Upper lobe of left lung (tissue), 6 donors: ENCODE data around the gene SUSD3. TPM values are rescaled to one million over a fixed set of nuclear protein-coding genes. Genes with fewer than 3 reads are reported as not detected.

Source experiments
- ATAC-seq, 2 donors: fragments of 200-7000 bp; cut with Tn5 transposase; one replicate each; pipeline ENCODE4 v1.9.1; 2022; ENCODE audit warnings: mild to moderate bottlenecking in 2 of 2, moderate library complexity in 2 of 2; ENCODE audit not compliant: low FRiP score in 2 of 2
- DNase-seq, 2 donors: peaks; one replicate each; pipeline ENCODE4 v3.0.0-alpha.2; 2019 to 2020
- H3K27ac ChIP-seq, 4 donors: fragments of 200-600 bp; sonication (generic); one replicate each; pipeline ENCODE4 v1.5.1; 2016 to 2019
- H3K27me3 ChIP-seq, 4 donors: fragments of 200-600 bp; sonication (generic); one replicate each; pipeline ENCODE4 v1.5.1; 2017 to 2019
- H3K36me3 ChIP-seq, 4 donors: fragments of 200-600 bp; sonication (generic); one replicate each; pipeline ENCODE4 v1.5.1; 2016 to 2019
- H3K4me1 ChIP-seq, 4 donors: fragments of 200-600 bp; sonication (generic); one replicate each; pipeline ENCODE4 v1.5.1; 2018 to 2019
- H3K4me3 ChIP-seq, 4 donors: fragments of 200-600 bp; sonication (generic); one replicate each; pipeline ENCODE4 v1.5.1; 2017 to 2019; ENCODE audit warnings: mild to moderate bottlenecking in 2 of 4, moderate library complexity in 1 of 4
- H3K9me3 ChIP-seq, 4 donors: fragments of 200-600 bp; sonication (generic); one replicate each; pipeline ENCODE4 v1.5.1; 2018 to 2019
- EP300 ChIP-seq, 4 donors: sonication (generic); formaldehyde crosslinking; IDR thresholded peaks; one replicate each; pipeline ENCODE4 v1.5.1; 2017; ENCODE audit warnings: antibody characterized with exemption in 4 of 4, control low read depth in 2 of 4
- POLR2A ChIP-seq, 4 donors: fragments of 450-650 bp; IDR thresholded peaks; one replicate each; pipeline ENCODE4 v1.5.1; 2016 to 2017; ENCODE audit warnings: antibody characterized with exemption in 4 of 4, mild to moderate bottlenecking in 2 of 4
- POLR2AphosphoS5 ChIP-seq, 2 donors: sonication (generic); formaldehyde crosslinking; IDR thresholded peaks; one replicate each; pipeline ENCODE4 v1.5.1; 2017; ENCODE audit warnings: antibody characterized with exemption in 2 of 2
- WGBS, 2 donors: methylation state at CpG; one replicate each; pipeline ENCODE4 v1.1.5; 2017 to 2018; 5-methylcytosine and 5-hydroxymethylcytosine counted together
- total RNA-seq, 6 donors: library from RNA; depleted of rRNA in 4 of 6; stranded (reverse); fragments of >200 nt in 4 of 6; gene quantifications; one replicate each; pipeline versions ENCODE4 v1.1.0 to v1.2.1, GENCODE V29; 2016 to 2021
- TF ChIP-seq, protein P1 (sequence below), 6 experiments: fragments of 450-650 bp in 4 of 6; fragments of 200-600 bp in 2 of 6; sonication (generic) in 2 of 6; IDR thresholded peaks; one replicate each; pipeline ENCODE4 v1.5.1; 2016 to 2019; ENCODE audit warnings: antibody characterized with exemption in 6 of 6
- donor health status: DM: no; HTN: no; CAD: no; lungs with moderate emphysema.
- donor health status: DM: no; HTN: yes; CAD: no; lungs with severe emphysema.

The SUSD3 gene
- total RNA-seq, 6 donors from 2014 or later: 3.9 to 17.8 (median 5.2) TPM

DNA sequence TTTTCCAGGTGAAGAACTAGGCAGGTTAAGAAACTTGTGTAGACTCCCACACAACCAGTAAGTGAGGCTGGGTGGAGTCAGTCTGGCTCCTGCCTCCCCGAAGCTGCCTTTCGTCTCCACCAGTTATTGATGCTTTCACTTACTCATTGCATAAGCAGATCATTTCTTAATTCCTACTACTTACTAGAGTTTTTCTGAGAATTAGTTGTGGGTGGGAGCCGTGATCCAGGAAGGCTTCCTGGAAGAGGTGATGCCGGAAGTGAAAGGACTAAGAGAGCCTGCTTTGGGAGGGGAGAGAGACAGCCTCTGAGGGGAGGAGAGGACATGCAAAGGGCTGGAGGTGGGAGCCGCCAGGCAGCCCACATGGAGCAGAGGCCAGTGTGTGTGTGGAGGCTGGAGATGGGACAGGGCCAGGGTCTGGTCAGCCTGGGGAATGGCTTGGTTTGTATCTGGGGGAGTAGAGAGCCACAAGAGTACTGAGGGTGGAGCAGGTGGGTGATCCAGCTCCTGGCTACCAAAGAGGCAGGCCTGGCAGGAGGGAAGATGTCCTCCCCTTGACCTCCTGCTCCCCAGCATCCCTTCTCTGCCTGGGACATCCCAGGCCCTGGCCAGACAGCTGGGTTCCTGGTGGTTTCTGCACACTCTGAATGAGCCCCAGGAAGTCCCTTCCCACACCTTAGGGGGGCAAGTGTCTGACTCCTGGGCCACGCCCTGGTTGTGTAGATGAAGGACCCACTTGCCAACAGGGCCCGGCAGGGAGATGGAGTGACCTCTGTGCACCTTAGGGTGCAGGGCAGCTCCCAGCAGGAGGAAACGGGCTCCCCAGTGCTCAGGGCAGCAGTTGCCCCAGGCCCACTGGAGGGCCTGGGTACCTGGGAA, 25.3 kb downstream of the SUSD3 start:
- H3K27me3 ChIP-seq: no peaks in the 10 kb centered on the region
- 53 to 66% methylated on average over 5 to 7 of the region's 8 CpGs for WGBS, 2 donors
- no peaks in the 10 kb centered on the region for H3K36me3 ChIP-seq
- no peak overlapping the region for H3K4me3 ChIP-seq
- peaks cover 8 to 19% (median 15%) of the 10 kb centered on the region in 4 donors for H3K4me1 ChIP-seq
- TF ChIP-seq POLR2AphosphoS5 (IDR thresholded peaks at IDR 0.05) (no peak), POLR2A (IDR thresholded peaks at IDR 0.05) (no peak)
- peak in 1 of 2 donors; percentile 52 for DNase-seq
- peak overlapping the region; percentile 39 to 72 (median 64) for H3K27ac ChIP-seq
- peak; percentile 45 to 49 for ATAC-seq
- no peaks in the 10 kb centered on the region for H3K9me3 ChIP-seq

GRCh38 chr9:93084471-93084881, 26.0 kb downstream of the SUSD3 start:
- no peak for TF ChIP-seq POLR2AphosphoS5 (IDR thresholded peaks at IDR 0.05)
- TF ChIP-seq, protein P1, sequence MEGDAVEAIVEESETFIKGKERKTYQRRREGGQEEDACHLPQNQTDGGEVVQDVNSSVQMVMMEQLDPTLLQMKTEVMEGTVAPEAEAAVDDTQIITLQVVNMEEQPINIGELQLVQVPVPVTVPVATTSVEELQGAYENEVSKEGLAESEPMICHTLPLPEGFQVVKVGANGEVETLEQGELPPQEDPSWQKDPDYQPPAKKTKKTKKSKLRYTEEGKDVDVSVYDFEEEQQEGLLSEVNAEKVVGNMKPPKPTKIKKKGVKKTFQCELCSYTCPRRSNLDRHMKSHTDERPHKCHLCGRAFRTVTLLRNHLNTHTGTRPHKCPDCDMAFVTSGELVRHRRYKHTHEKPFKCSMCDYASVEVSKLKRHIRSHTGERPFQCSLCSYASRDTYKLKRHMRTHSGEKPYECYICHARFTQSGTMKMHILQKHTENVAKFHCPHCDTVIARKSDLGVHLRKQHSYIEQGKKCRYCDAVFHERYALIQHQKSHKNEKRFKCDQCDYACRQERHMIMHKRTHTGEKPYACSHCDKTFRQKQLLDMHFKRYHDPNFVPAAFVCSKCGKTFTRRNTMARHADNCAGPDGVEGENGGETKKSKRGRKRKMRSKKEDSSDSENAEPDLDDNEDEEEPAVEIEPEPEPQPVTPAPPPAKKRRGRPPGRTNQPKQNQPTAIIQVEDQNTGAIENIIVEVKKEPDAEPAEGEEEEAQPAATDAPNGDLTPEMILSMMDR (IDR thresholded peaks at IDR 0.05): no peak
- no peak for TF ChIP-seq EP300 (IDR thresholded peaks at IDR 0.05)
- no peak for TF ChIP-seq POLR2A (IDR thresholded peaks at IDR 0.05)
- DNase-seq: peak in 1 of 2 donors; percentile 18
- H3K9me3 ChIP-seq: no peaks in the 10 kb centered on the region
- peaks cover 8 to 19% (median 15%) of the 10 kb centered on the region in 4 donors for H3K4me1 ChIP-seq
- H3K27me3 ChIP-seq: no peaks in the 10 kb centered on the region
- H3K4me3 ChIP-seq: no peak overlapping the region
- ATAC-seq: no peak
- WGBS, 2 donors: 99 to 100% methylated on average over 4 to 6 of the region's 6 CpGs
- H3K36me3 ChIP-seq: no peaks in the 10 kb centered on the region
- peak overlapping the region in 1 of 4 donors; percentile 39 for H3K27ac ChIP-seq

DNA sequence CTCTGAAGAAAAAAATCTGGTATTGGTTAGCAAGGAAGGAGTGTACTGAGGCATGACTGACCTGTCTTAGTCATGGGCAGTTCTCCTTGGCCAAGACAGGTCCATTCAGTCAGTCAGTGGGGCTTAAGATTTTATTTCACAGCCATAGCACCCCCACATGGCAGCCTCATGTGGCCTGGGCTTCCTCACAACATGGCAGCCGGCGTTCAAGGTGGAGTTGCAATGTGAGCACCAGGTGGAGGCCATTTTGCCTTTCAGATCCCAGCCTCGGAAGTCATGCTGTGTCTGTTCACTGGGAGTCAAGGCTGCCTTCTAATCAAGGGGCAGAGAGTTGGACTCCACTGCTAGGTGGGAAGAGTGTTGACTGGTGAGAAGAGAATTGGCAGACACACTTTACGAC, 27.2 kb downstream of the SUSD3 start:
- Histone ChIP-seq H3K4me3 (no peak overlapping the region), H3K27ac (no peak overlapping the region), H3K9me3 (no peaks in the 10 kb centered on the region), H3K27me3 (no peaks in the 10 kb centered on the region), H3K4me1 (peaks cover 8 to 19% (median 15%) of the 10 kb centered on the region in 4 donors), H3K36me3 (no peaks in the 10 kb centered on the region)
- no peak for TF ChIP-seq POLR2AphosphoS5 (IDR thresholded peaks at IDR 0.05)
- 98 to 100% methylated on average over 4 of the region's 4 CpGs for WGBS, 2 donors
- no peak for ATAC-seq
- DNase-seq: no peak

DNA sequence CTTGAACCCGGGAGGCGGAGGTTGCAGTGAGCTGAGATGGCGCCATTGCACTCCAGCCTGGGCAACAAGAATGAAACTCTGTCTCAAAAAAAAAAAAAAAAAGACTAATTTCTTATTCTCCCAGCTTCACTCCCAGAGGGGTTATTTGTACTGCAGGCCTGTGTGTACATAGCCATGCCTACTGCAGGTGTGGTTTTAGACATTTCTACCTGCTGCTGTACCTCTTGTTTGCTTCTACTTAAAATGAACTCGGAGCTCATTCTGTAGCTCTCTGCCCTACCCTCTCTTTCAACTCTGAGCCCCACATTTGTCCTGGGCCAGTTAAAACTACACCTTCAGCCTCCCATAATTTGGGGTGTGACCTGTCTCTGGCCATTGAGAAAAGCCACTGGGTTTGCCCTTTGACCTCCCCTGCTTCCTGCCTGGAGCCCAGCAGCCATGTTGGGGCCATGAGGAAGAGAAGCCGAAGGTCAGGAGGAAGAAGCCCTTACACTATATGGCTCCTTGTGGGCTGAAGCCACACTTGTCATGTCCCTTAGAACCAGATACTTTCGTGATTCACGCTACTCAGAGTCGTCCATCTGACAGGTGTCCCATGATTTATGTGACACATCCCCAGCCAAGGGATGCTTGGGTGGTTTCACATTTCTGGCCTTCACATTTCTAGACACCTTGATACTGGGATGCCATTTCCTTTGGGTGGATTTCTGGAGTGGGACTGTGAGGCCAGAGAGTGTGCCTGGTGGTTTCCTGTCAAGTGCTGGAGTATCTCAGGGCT, 28.1 kb downstream of the SUSD3 start:
- 87 to 91% methylated on average over 5 to 8 of the region's 8 CpGs for WGBS, 2 donors

GRCh38 chr9:93087971-93088655, 29.6 kb downstream of the SUSD3 start:
- Histone ChIP-seq H3K4me3 (no peak overlapping the region), H3K36me3 (no peaks in the 10 kb centered on the region), H3K4me1 (peaks cover 3 to 20% (median 16%) of the 10 kb centered on the region in 4 donors), H3K27me3 (no peaks in the 10 kb centered on the region), H3K9me3 (peaks cover 0 to 9% (median 0%) of the 10 kb centered on the region in 4 donors), H3K27ac (no peak overlapping the region)
- DNase-seq: no peak
- no peak for ATAC-seq
- 87 to 98% methylated on average over 10 to 12 of the region's 12 CpGs for WGBS, 2 donors
- no peak for TF ChIP-seq EP300 (IDR thresholded peaks at IDR 0.05)
- no peak for TF ChIP-seq POLR2AphosphoS5 (IDR thresholded peaks at IDR 0.05)
- TF ChIP-seq, protein P1 (IDR thresholded peaks at IDR 0.05): no peak
- TF ChIP-seq POLR2A (IDR thresholded peaks at IDR 0.05): no peak

More for the DNA sequence above, 28.1 kb downstream of the SUSD3 start:
- TF ChIP-seq, protein P1 (IDR thresholded peaks at IDR 0.05): no peak
- TF ChIP-seq POLR2AphosphoS5 (IDR thresholded peaks at IDR 0.05) (no peak), POLR2A (IDR thresholded peaks at IDR 0.05) (no peak), EP300 (IDR thresholded peaks at IDR 0.05) (no peak)
- Histone ChIP-seq H3K9me3 (peaks cover 0 to 6% (median 0%) of the 10 kb centered on the region in 4 donors), H3K27me3 (no peaks in the 10 kb centered on the region), H3K27ac (peak overlapping the region in 2 of 4 donors; percentile 35 to 51), H3K36me3 (no peaks in the 10 kb centered on the region), H3K4me1 (peaks cover 8 to 19% (median 16%) of the 10 kb centered on the region in 4 donors), H3K4me3 (no peak overlapping the region)
- ATAC-seq (no peak), DNase-seq (peak in 1 of 2 donors; percentile 20)
